Raji (cell line): Measurements from ENCODE around the gene PHF19.

Source experiments
- POLR2A ChIP-seq: IDR thresholded peaks from 2 replicates; pipeline ENCODE4 v1.6.1; 2011; ENCODE audit warnings: low read depth, low read length, control low read depth; ENCODE audit not compliant: insufficient read depth

PHF19 gene

DNA sequence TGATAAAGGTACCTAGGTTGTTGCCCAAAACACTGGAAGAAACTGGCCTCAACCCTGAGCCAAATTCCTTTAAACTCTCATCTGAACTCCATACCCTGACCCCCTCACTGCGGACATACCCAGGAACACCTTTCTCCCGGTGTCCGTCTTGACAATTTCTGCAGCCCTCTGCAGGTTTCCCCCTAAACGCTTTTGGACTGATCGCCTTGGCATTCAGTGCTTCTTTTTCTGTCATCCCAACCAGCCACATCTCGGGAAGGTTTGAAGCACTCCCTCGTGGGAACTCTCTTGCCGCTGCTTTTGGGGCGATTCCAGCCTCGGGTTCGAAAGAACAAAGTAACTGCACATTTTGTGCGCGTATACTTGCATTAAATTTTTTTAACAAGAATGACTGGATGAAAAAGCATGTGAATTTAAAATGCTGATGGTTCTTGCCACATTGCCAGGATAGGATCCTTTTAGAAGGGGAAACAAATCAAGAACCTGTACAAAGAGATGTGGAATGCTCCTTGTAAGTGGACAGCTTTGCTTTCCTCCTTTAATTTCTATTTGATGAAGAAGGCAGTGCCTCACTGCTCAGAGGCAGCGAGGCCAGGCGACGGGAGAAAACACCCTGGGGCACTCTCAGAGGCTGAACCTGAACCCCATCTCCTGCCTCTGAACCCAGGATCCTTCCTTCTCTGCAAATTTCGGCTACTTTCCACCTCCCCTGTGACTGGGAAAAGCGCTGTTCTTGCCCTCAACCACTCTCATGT, 34.9 kb downstream of the PHF19 start:
- TF ChIP-seq POLR2A: no peak

DNA sequence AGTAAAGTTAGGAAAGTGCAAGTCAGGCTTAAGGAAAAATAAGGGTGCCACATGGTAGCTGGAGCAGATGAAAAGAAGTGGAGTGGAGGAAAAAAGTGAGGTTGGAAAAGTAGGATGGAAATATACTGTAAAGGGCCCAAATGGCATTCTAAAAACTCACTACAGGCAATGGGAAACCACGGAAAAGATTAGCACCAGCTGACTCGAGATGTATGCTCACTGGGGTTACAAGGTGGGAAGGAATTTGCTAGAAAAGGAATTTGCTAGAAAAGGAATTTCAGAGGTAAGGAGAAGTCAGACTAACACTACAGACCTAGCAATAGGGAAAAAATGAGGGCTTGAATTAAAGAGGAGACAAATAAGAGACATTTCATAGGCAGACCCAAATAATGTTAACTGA, 37.8 kb downstream of the PHF19 start:
- TF ChIP-seq POLR2A: no peak

DNA sequence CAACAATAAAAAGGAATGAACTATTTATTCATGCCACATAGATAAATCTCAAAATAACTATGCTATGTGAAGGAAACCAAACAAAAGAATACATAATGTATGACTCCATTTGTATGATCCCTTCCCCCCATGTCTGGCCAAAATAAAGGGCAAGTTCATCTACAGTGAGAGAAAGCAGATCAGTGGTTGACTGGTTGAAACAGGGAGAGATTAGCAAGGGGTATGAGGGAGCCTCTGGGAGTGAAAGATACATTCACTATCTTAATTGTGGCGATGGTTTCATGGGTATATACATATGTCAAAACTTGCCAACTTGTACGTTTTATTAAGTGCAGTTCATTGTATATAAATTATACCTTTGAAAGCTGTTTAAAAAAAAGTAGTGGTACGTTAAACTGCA, 39.1 kb downstream of the PHF19 start:
- no peak for TF ChIP-seq POLR2A

DNA sequence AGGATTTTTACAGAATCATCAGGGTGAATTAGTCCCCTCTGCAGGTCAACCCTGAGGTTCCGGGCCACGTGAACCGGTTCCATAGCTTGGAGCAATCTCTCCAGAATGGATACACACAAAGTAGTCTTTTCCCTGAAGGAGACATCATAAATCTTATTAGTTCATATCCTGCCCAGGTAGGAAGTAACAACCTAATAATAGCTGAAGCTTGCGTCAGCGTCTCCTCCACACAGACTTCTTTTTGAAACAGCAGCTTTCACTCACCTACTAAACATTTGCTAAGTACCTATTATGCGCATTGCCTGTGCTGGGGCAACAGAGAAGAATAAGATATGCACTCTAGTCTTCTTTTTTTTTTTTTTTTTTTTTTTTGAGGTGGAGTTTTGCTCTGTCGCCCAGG, 43.7 kb downstream of the PHF19 start:
- TF ChIP-seq POLR2A: no peak

DNA sequence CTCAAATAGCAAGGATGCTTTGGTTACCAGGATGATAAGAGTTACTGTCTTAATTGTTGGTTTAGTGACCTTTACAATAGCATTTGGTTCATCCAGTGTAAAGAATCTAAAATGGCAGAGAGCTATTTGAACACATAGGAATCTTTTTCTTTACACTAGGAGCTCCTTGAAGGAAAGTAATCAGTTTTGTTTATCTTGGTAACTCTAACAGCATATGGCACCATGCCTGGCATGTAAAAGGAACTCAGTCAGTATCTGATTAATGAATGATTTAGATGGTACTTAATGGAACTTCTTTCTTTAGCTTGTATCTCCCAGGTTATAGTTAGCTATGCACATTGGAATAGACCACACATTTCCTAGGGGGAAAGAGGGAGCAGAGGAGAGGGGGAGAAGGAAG, 44.2 kb downstream of the PHF19 start:
- no peak for TF ChIP-seq POLR2A

DNA sequence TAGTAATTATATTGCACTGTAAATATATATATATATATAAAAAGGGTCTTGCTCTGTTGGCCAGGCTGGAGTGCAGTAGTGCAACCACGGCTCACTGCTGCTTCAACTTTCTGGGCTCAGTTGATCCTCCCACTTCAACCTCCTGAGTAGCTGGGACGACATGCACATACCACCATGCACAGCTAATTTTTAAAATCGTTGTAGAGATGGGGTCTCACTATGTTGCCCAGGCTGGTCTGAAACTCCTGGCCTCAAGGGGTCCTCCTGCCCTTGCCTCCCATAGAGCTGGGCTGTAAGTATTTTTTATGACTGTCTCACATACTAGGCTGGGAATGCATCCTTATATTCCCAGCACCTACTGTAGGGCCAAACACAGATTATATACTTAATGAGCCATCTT, 46.1 kb downstream of the PHF19 start:
- no peak for TF ChIP-seq POLR2A

DNA sequence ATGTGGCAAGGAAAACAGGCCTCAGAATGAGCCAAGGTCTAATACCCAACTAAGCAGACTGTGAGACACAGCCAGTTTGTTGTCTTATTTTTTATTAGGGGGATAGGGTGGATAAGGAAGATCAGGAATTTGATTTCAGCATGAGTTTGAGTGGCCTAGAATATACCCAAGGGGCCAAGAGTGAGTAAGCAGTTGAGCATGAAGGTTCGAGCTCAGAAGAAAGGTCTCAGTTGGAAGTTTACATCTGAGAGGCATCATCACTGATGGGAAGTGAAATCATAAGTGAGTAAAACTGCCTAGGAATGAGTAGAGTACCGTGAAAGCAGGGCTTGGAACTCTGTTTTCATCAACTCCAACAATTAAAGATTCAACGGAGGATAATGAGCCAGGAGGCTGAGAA, 46.8 kb downstream of the PHF19 start:
- TF ChIP-seq POLR2A: no peak

DNA sequence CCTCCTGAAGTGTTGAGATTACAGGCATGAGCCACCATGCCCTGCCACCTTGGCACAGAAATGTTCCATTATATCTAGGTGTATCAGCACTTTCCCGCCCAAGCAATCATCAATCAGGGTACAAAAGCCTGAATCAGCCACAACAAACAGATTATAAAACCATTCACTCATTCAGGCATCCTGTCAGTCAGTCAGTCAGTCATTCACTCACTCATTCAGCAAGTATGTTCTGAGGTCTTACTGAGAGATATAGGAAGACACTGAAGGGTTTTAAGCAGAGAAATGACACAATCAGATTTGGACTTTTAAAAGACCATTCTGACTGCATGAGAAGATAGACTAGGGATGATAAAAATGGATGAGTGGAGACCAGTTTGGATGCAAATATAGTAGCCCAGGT, 47.3 kb downstream of the PHF19 start:
- TF ChIP-seq POLR2A: no peak

DNA sequence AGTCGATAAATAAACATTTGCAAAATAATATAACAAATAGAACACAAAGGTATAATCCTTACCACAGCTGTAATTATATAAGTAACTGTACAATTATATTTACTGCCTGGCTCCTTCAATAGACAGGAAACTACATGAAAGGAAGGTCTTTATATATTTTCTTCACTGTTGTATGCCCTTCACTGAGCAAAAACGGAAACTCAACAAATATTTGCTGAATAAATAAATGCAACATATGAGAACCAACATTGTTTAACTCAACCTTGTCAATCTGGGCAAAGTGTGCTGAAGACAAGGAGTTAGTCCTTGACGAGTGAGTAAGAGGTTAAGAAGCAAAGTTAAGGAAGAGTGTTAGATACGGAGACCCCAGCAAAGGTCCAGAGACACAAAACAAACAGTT, 56.9 kb downstream of the PHF19 start:
- no peak for TF ChIP-seq POLR2A

DNA sequence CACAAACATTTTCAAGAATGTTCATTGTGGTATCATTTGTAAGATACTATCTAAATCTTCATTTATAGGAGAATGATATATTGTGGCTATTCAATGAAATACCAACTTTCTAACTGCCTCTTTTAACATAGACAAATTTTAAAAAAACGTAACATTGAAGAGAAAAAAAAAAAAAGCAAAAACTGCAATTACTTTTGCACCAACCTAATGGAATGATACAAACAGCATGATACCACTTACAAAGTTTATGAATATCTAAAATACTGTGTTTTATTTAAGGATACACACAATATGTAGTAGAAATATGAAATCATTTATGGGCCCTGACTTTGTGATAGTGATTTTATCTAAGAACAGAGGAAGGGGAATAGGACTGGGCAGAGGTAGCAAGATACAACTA, 58.4 kb downstream of the PHF19 start:
- TF ChIP-seq POLR2A: no peak

DNA sequence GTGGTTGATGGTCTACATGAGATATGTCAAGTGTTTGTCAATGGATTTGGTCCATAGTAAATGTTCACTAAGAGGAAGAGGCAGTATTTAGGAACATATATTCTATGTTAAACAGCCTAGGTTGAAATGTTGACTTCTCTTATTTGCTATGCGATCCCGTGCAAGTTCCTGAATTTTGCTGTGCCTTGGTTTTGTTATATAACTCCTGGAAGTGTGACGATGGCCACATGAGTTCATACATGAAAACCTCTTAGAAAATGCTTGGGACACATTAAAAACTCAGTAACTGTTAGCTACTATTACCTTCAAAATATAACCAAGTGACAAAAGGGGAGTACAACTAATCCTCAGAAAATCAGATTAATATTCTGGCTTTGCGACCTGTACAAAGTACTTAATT, 61.9 kb downstream of the PHF19 start:
- TF ChIP-seq POLR2A: no peak

DNA sequence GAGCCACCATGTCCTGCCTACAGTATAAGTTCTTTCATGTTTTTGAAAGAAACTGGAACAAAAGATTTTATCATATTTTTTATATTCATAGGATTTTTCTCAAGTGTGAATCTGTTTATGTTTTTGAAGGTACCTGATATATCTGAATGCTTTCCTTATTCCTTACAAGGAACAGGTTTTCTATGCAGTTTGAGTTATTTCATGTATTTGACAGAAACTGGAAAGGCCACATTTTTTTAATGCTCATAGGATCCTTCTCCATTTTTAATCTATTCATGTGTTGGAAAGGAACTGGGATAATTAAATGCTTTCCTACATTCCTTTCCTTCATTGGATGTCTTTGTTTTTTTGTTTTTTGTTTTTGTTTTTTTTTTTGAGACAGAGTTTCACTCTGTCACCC, 68.1 kb downstream of the PHF19 start:
- no peak for TF ChIP-seq POLR2A

DNA sequence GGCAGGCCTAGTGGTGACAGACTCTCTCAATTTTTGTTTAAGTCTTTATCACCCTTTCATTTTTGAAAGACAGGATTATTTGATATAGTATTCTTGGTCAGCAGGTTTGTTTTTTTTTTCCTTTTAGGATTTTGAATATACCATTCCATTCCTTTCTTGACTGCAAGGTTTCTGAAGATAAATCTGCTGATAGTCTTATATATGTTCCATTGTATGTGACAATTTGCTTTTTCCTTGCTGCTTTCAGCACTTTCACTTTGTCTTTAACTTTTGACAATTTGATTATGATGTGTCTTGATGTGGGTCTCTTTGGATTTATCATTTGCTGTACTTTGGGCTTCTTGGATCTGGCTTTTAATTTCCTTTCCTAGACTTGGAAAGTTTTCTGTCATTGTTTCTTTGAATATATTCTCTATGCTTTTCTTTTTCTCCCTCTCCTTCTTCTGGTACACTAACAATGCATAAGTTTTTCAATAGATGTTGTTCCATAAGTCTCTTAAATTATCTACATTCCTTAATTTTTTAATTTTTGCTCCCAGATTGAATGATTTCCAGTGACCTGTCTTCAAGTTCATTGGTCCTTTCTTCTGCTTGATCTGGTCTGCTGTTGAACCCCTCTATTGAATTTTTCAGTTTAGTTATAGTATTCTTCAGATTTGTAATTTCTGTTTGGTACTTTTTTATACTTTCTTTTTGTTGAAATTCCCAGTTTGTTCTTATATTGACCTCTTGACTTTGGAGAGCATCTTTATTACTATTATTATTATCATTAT, 69.2 kb downstream of the PHF19 start:
- TF ChIP-seq POLR2A: no peak
